Measurements from ENCODE around the gene GNAQ. TPM values are rescaled to one million over a fixed set of nuclear protein-coding genes. Genes with fewer than 3 reads are reported as not detected.
A peak's percentile ranks its signal among the peaks of the same experiment; 100 is the strongest.

GNAQ gene
- polyA plus RNA-seq, 3 donors = 8.3 to 51.0 (median 9.6) TPM

- Mint-ChIP-seq H3K27me3 (ENCODE audit: low read depth in 3 of 3) (no peaks in the 10 kb centered on the region), H3K4me3 (peak overlapping the region in 1 of 2 donors; percentile 6), H3K27ac (peak overlapping the region; percentile 25 to 89 (median 70)), H3K9me3 (no peaks in the 10 kb centered on the region), H3K4me1 (peaks cover 92% of the 10 kb centered on the region), H3K36me3 (peaks cover 2 to 5% of the 10 kb centered on the region in 2 donors)
- WGBS (ENCODE audit: insufficient coverage) = 59% methylated on average over 4 of the region's 7 CpGs
- peak overlapping the region in 1 of 3 experiments; percentile 58 for H3K4me3 ChIP-seq (replicated peaks in 1 of 3; ENCODE audit: low read depth in 2 of 3, low read length in 3 of 3)
- DNase-seq = no peak
- H3K4me1 ChIP-seq (ENCODE audit: control insufficient read depth in 1 of 2, insufficient read depth in 2 of 2, low read length in 2 of 2) = peaks cover 80 to 98% of the 10 kb centered on the region in 2 donors
- no peak for TF ChIP-seq CTCF (IDR thresholded peaks at IDR 0.05)
- peaks cover 95% of the 10 kb centered on the region for H3K79me2 ChIP-seq (ENCODE audit: insufficient read depth, low read length)
- no peak overlapping the region for H3K9ac ChIP-seq (ENCODE audit: insufficient read depth, low read length, poor library complexity, severe bottlenecking)
- no peak overlapping the region for H2AFZ ChIP-seq (ENCODE audit: insufficient read depth, low read depth, low read length, poor library complexity, severe bottlenecking)
- no peaks in the 10 kb centered on the region for H3K36me3 ChIP-seq (replicated peaks in 1 of 2; ENCODE audit: control insufficient read depth in 1 of 2, insufficient read depth in 2 of 2, low read length in 2 of 2)
- peak overlapping the region in 1 of 2 donors; percentile 72 for H3K27ac ChIP-seq (ENCODE audit: low read depth in 1 of 2, low read length in 2 of 2)
- H3K4me2 ChIP-seq (replicated peaks; ENCODE audit: extremely low read depth, low read length, poor library complexity, severe bottlenecking) = peak overlapping the region; percentile 54
- intact Hi-C loops (cut with micrococcal nuclease) = loop anchor here in 1 of 2 donors (10.0 kb wide), 1 partner anchor 180 kb away; no protein-coding TSS in a partner anchor
- peaks cover 52% of the 10 kb centered on the region for H4K20me1 ChIP-seq (ENCODE audit: insufficient read depth, low read length)
- no peaks in the 10 kb centered on the region for H3K9me3 ChIP-seq (replicated peaks in 1 of 2; ENCODE audit: control insufficient read depth in 1 of 2, insufficient read depth in 1 of 2, low read length in 2 of 2)
- H3K27me3 ChIP-seq (ENCODE audit: control insufficient read depth in 2 of 2, insufficient read depth in 2 of 2, low read length in 2 of 2) = no peaks in the 10 kb centered on the region
Measured at GRCh38 chr9:78025186-78025585, 6.4 kb downstream of the GNAQ start.

GRCh38 chr9:78023003-78023741 is 8.4 kb downstream of the GNAQ start:
- H3K27ac Mint-ChIP-seq = peak overlapping the region; percentile 90 to 97 (median 96)
- Histone ChIP-seq H3K9me3 (replicated peaks in 1 of 2; ENCODE audit: control insufficient read depth in 1 of 2, insufficient read depth in 1 of 2, low read length in 2 of 2) (no peaks in the 10 kb centered on the region), H3K4me2 (replicated peaks; ENCODE audit: extremely low read depth, low read length, poor library complexity, severe bottlenecking) (peak overlapping the region; percentile 78), H3K27ac (ENCODE audit: low read depth in 1 of 2, low read length in 2 of 2) (peak overlapping the region; percentile 22 to 88), H3K4me3 (replicated peaks in 1 of 3; ENCODE audit: low read depth in 2 of 3, low read length in 3 of 3) (peak overlapping the region; percentile 15 to 72 (median 70)), H3K27me3 (ENCODE audit: control insufficient read depth in 2 of 2, insufficient read depth in 2 of 2, low read length in 2 of 2) (no peaks in the 10 kb centered on the region), H2AFZ (ENCODE audit: insufficient read depth, low read depth, low read length, poor library complexity, severe bottlenecking) (no peak overlapping the region), H3K4me1 (ENCODE audit: control insufficient read depth in 1 of 2, insufficient read depth in 2 of 2, low read length in 2 of 2) (peaks cover 72 to 98% of the 10 kb centered on the region in 2 donors), H4K20me1 (ENCODE audit: insufficient read depth, low read length) (peaks cover 52% of the 10 kb centered on the region), H3K9ac (ENCODE audit: insufficient read depth, low read length, poor library complexity, severe bottlenecking) (peak overlapping the region; percentile 47), H3K36me3 (replicated peaks in 1 of 2; ENCODE audit: control insufficient read depth in 1 of 2, insufficient read depth in 2 of 2, low read length in 2 of 2) (no peaks in the 10 kb centered on the region), H3K79me2 (ENCODE audit: insufficient read depth, low read length) (peaks cover 95% of the 10 kb centered on the region)
- intact Hi-C loops (cut with micrococcal nuclease) = loop anchor here in 1 of 2 donors (10.0 kb wide), 1 partner anchor 178 kb away; no protein-coding TSS in a partner anchor
- peaks cover 84% of the 10 kb centered on the region for H3K4me1 Mint-ChIP-seq
- no peak for TF ChIP-seq CTCF (IDR thresholded peaks at IDR 0.05)
- peak overlapping the region; percentile 68 to 86 for H3K4me3 Mint-ChIP-seq
- no peaks in the 10 kb centered on the region for H3K27me3 Mint-ChIP-seq (ENCODE audit: low read depth in 3 of 3)
- no peaks in the 10 kb centered on the region for H3K9me3 Mint-ChIP-seq
- peak; percentile 90 to 97 (median 97) for DNase-seq
- peaks cover 3 to 5% of the 10 kb centered on the region in 2 donors for H3K36me3 Mint-ChIP-seq
- WGBS (ENCODE audit: insufficient coverage) = no CpG with 5 or more reads among the region's 5 CpGs

Data from CD14-positive monocyte (primary cell).